ENCODE results near the gene LTBP1. TPM values are rescaled to one million over a fixed set of nuclear protein-coding genes. Genes with fewer than 3 reads are reported as not detected.

LTBP1 gene
- total RNA-seq, 1 donor from 2014 or later = 327 TPM

GRCh38 chr2:32960647-32961403, 14.1 kb downstream of the LTBP1 start:
- H3K36me3 Mint-ChIP-seq (ENCODE audit: low read depth, unreplicated experiment) = peaks cover 38% of the 10 kb centered on the region
- TF ChIP-seq, protein P1, sequence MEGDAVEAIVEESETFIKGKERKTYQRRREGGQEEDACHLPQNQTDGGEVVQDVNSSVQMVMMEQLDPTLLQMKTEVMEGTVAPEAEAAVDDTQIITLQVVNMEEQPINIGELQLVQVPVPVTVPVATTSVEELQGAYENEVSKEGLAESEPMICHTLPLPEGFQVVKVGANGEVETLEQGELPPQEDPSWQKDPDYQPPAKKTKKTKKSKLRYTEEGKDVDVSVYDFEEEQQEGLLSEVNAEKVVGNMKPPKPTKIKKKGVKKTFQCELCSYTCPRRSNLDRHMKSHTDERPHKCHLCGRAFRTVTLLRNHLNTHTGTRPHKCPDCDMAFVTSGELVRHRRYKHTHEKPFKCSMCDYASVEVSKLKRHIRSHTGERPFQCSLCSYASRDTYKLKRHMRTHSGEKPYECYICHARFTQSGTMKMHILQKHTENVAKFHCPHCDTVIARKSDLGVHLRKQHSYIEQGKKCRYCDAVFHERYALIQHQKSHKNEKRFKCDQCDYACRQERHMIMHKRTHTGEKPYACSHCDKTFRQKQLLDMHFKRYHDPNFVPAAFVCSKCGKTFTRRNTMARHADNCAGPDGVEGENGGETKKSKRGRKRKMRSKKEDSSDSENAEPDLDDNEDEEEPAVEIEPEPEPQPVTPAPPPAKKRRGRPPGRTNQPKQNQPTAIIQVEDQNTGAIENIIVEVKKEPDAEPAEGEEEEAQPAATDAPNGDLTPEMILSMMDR (IDR thresholded peaks at IDR 0.05; ENCODE audit: unreplicated experiment) = no peak
- H3K4me3 Mint-ChIP-seq (ENCODE audit: unreplicated experiment) = no peak overlapping the region
- no peaks in the 10 kb centered on the region for H3K9me3 Mint-ChIP-seq (ENCODE audit: unreplicated experiment)
- no peak overlapping the region for H3K27ac Mint-ChIP-seq (ENCODE audit: unreplicated experiment)
- peaks cover 11% of the 10 kb centered on the region for H3K4me1 Mint-ChIP-seq (ENCODE audit: unreplicated experiment)
- no peak for DNase-seq (ENCODE audit: low spot score)
- H3K27me3 Mint-ChIP-seq (ENCODE audit: unreplicated experiment) = no peaks in the 10 kb centered on the region

DNA sequence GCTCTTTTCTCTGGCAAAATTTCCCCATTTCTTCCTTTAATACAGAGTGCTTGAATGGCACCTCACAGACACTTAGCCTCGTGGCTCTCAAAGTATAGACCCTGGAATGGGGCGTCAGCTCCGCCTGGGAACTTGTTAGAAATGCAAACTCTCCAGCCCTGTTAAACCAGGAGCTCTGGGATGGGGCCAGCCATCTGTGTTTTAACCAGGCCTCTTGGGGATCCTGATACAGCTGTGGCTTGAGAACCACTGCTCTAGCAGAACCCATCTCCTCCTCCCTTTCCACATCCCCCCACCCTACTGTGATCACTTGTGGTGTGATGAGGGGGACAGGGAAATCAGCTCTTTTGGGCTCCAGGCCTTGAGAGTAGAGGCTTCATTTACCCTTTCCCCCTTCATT, 15.9 kb downstream of the LTBP1 start:
- no peak for DNase-seq (ENCODE audit: low spot score)
- Mint-ChIP-seq H3K36me3 (ENCODE audit: low read depth, unreplicated experiment) (peaks cover 25% of the 10 kb centered on the region), H3K27me3 (ENCODE audit: unreplicated experiment) (no peaks in the 10 kb centered on the region), H3K4me3 (ENCODE audit: unreplicated experiment) (no peak overlapping the region), H3K27ac (ENCODE audit: unreplicated experiment) (no peak overlapping the region), H3K9me3 (ENCODE audit: unreplicated experiment) (no peaks in the 10 kb centered on the region), H3K4me1 (ENCODE audit: unreplicated experiment) (peaks cover 20% of the 10 kb centered on the region)
- TF ChIP-seq, protein P1 (IDR thresholded peaks at IDR 0.05; ENCODE audit: unreplicated experiment) = no peak

- Mint-ChIP-seq H3K4me1 (ENCODE audit: unreplicated experiment) (peaks cover 16% of the 10 kb centered on the region), H3K27me3 (ENCODE audit: unreplicated experiment) (no peaks in the 10 kb centered on the region), H3K36me3 (ENCODE audit: low read depth, unreplicated experiment) (peaks cover 12% of the 10 kb centered on the region), H3K4me3 (ENCODE audit: unreplicated experiment) (no peak overlapping the region), H3K9me3 (ENCODE audit: unreplicated experiment) (no peaks in the 10 kb centered on the region), H3K27ac (ENCODE audit: unreplicated experiment) (no peak overlapping the region)
- TF ChIP-seq, protein P1 (IDR thresholded peaks at IDR 0.05; ENCODE audit: unreplicated experiment) = no peak
- DNase-seq (ENCODE audit: low spot score) = no peak
Measured at GRCh38 chr2:32963941-32964340, 17.2 kb downstream of the LTBP1 start.

GRCh38 chr2:32965523-32966171, 18.9 kb downstream of the LTBP1 start:
- H3K27me3 Mint-ChIP-seq (ENCODE audit: unreplicated experiment) = no peaks in the 10 kb centered on the region
- no peak overlapping the region for H3K27ac Mint-ChIP-seq (ENCODE audit: unreplicated experiment)
- TF ChIP-seq, protein P1 (IDR thresholded peaks at IDR 0.05; ENCODE audit: unreplicated experiment) = no peak
- peaks cover 8% of the 10 kb centered on the region for H3K36me3 Mint-ChIP-seq (ENCODE audit: low read depth, unreplicated experiment)
- H3K4me1 Mint-ChIP-seq (ENCODE audit: unreplicated experiment) = peaks cover 16% of the 10 kb centered on the region
- DNase-seq (ENCODE audit: low spot score) = no peak
- H3K9me3 Mint-ChIP-seq (ENCODE audit: unreplicated experiment) = no peaks in the 10 kb centered on the region
- no peak overlapping the region for H3K4me3 Mint-ChIP-seq (ENCODE audit: unreplicated experiment)
